HepG2 (cell line): Measurements from ENCODE around the gene MLYCD.

Source experiments
- ETS1 ChIP-seq: sonication (generic); formaldehyde crosslinking; IDR thresholded peaks from 2 replicates; pipeline ENCODE4 v1.4.0; 2020; ENCODE audit warnings: missing genetic modification reagents
- MAFK ChIP-seq, 2 experiments: IDR thresholded peaks in 1 of 2; conservative IDR thresholded peaks in 1 of 2; 2 replicates each; pipeline ENCODE4 v1.6.1; 2011; ENCODE audit warnings: improper control_type of control experiment in 2 of 2, low read length in 2 of 2
- PHF20 ChIP-seq: sonication (generic); formaldehyde crosslinking; IDR thresholded peaks from 2 replicates; pipeline ENCODE4 v1.5.0; 2020; ENCODE audit warnings: mild to moderate bottlenecking, missing genetic modification reagents
- REPIN1 ChIP-seq: sonication (generic); formaldehyde crosslinking; IDR thresholded peaks from 2 replicates; pipeline ENCODE4 v1.8.0; 2022; ENCODE audit warnings: missing genetic modification reagents, low read depth, mild to moderate bottlenecking, borderline replicate concordance
- RFX3 ChIP-seq: IDR thresholded peaks from 2 replicates; pipeline ENCODE4 v1.6.1; 2016; ENCODE audit warnings: missing biosample characterization, missing genetic modification reagents
- ZNF224 ChIP-seq: sonication (generic); formaldehyde crosslinking; IDR thresholded peaks from 2 replicates; pipeline ENCODE4 v1.5.0; 2020; ENCODE audit warnings: mild to moderate bottlenecking, missing genetic modification reagents
- ZNF225 ChIP-seq: sonication (generic); formaldehyde crosslinking; IDR thresholded peaks from 2 replicates; pipeline ENCODE4 v1.4.0; 2020; ENCODE audit warnings: mild to moderate bottlenecking, missing genetic modification reagents
- ZNF317 ChIP-seq: sonication (generic); formaldehyde crosslinking; IDR thresholded peaks from 2 replicates; pipeline ENCODE4 v1.5.0; 2020; ENCODE audit warnings: mild to moderate bottlenecking, missing genetic modification reagents
- ZNF747 ChIP-seq: sonication (generic); formaldehyde crosslinking; IDR thresholded peaks from 2 replicates; pipeline ENCODE4 v1.8.1; 2023; ENCODE audit warnings: missing genetic modification reagents, mild to moderate bottlenecking, borderline replicate concordance
- TF ChIP-seq, protein P1 (sequence below), 2 experiments: fragments of 450-650 bp in 1 of 2; sonication (generic) in 1 of 2; formaldehyde crosslinking; IDR thresholded peaks; 2 replicates each; pipeline versions ENCODE4 v1.5.0 to v1.8.0; 2020 to 2022; ENCODE audit warnings: mild to moderate bottlenecking in 1 of 2, missing genetic modification reagents in 1 of 2

- no peak for TF ChIP-seq MAFK (conservative IDR thresholded peaks at IDR 0.05 in 1 of 2, IDR thresholded peaks at IDR 0.05 in 1 of 2; ENCODE audit: low read length in 2 of 2)
- TF ChIP-seq PHF20 (CRISPR knock-in tag): peak; percentile 45; the same call in 1 of the 2 replicates
- TF ChIP-seq ZNF747 (CRISPR knock-in tag): no peak
- TF ChIP-seq, protein P1, sequence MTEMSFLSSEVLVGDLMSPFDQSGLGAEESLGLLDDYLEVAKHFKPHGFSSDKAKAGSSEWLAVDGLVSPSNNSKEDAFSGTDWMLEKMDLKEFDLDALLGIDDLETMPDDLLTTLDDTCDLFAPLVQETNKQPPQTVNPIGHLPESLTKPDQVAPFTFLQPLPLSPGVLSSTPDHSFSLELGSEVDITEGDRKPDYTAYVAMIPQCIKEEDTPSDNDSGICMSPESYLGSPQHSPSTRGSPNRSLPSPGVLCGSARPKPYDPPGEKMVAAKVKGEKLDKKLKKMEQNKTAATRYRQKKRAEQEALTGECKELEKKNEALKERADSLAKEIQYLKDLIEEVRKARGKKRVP (CRISPR knock-in tag; IDR thresholded peaks at IDR 0.05): no peak
- no peak for TF ChIP-seq REPIN1 (CRISPR knock-in tag)
- TF ChIP-seq ZNF317 (CRISPR knock-in tag): no peak
- TF ChIP-seq ETS1: no peak
- peak; percentile 65; the same call in 1 of the 2 replicates for TF ChIP-seq ZNF225 (CRISPR knock-in tag)
- TF ChIP-seq RFX3 (CRISPR knock-in tag): no peak
- TF ChIP-seq ZNF224 (CRISPR knock-in tag): no peak
Observed at GRCh38 chr16:83898463-83899271, at the start of gene MLYCD.
